Pulmonary artery endothelial cell (primary cell): ENCODE measurements around the gene ZBTB7C. TPM values are rescaled to one million over a fixed set of nuclear protein-coding genes. Genes with fewer than 3 reads are reported as not detected.

Source experiments
- DNase-seq: peaks from one replicate; pipeline ENCODE4 v3.0.0-alpha.2; 2011; ENCODE audit warnings: low read depth, low spot score
- total RNA-seq: library from RNA; depleted of rRNA; stranded (reverse); fragments of >200 nt; gene quantifications from 2 replicates; pipeline ENCODE4 v1.2.3, GENCODE V29; 2014

ZBTB7C gene
- total RNA-seq, 1 donor from 2014 or later: not detected

DNA sequence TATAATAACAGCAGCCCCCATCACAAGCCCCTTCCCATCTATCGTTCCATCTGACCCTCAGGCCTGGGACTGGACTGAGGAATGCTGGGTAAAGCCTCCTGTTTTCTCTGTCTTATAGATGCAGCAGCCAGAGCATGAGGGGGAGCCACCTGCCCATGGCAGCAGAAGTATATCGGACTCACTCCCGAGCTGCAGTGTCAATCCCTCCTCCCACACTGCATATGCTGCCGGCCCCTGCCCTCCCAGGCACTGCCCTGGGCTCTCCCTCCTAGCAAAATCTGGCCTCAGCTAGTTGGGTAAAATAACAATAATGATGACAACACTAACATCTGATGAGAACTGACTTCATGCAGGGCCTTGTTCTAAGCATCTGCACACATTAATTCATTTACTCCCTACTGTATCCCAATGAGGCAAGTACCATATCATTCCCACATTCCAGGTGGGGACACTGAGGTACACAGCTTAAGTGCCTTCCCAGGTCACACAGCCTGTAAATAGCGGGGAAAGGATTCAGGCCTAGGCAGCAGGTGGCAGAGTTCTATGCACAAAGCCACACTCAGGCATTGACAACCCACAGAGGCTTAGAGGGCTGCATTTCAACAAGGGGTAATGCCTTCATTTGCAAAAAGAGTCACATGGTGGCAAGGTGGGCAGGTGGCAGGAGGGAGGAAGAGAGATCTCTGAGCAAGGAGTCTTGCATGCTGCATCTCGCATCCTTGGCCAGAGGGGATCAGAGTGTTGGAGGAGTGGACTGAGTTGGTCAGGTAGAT is 190.0 kb downstream of the ZBTB7C start:
- no peak for DNase-seq

DNA sequence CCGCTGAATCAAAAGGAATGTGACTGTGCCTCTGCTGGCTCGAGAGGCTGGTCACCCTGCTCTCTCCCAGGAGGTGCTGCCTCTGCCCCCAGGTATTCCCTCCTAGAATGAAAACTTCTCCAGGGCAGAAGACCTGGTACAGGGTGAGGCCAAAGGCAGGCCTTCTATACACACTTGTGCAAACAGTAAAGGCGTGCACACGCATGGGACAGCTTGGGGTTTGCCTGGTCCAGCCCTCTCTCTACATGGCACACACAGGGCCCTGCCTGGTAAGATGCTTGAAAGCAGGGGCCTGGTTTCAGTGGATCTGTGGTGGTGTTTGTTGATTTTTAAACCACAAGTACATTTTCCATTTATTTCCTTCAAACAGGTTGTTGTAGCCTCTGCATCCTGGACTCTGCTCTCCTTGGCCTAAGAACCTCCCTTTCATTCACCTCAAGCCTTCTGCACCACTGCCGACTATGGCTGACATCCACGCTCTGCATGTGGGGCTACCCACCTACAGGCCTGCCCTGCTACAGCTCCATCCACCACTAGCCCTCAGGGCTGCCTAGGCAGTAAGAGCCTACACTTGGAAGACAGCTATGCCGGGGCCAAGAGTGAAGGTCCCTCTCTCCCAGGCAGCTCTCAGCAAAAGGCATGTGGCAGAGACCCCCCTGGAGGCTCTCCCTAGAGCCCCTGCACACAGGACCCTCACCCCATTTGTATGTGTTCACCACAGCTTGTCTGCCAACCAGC is 190.7 kb downstream of the ZBTB7C start:
- no peak for DNase-seq

DNA sequence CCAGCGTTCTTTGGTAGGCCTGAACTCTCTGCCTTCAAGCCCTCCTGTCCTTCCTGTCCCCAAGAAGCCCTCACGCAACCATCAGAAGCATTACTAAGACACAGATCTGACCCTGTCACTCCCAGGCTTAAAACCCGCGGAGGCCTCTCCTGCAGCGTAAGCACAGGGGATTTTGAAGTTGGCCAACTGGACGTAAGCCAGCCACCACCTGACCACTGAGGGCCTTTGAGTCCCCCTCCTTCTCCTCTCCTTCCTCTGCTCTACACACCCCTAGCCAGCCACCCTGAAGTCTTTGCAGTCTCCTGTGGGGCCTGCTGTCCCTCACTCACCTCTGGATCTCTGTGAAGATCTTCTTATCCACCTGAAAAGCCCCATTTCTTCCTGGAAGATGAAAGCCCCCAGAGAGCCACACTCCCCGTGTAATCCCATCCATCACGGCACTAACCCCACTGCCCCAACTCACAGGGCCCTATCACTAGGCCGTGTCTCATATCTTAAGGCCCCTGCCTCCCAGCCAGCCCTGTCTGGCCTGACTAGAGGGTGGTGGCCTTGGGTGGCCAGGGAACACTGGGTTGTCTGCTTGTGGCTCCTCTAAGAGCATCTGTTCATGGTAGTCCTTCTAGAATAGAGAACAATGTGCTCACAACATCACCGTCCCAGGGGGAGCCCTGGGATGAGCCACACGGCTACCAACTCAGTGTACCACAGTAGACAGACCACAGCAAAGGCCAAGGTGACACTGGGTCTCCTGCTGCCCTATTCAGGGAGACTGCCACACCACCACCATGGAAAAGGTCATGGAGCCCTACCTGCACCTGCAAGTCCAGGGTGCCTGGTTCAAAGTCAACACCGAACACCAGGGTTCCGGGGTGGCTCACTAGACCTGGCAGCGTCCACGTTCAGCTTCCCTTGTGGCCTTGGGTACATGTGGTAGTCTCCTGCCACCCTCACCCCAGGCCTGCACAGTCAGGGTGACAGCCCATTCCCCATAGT is 191.6 kb downstream of the ZBTB7C start:
- DNase-seq: no peak

DNA sequence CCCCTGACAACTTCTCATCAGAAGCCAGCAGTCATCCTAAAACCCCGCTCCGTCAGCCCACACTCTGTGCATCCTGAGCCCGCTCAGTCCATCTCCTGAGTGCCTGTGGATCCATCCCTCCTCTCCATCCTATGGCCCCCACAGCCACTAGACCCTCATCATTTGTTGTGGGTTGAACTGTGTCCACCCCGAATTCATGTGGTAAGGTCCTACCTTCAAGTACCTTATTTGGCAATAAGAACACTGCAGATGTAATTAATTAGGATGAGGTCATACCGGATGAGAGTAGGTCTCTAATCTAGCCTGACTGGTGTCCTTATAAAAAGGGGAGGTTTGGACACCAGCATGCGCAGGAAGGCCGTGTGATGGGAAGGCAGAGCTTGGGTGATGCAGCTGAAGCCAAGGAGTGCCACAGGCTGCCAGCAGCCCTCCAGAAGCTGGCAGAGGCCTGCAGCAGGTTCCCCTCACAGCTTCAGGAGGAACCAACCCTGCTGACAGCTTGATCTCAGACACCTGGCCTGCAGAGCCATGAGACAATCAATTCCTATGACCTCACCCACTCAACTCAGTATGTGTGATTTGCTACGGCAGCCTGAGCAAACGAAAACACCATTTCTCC is 192.4 kb downstream of the ZBTB7C start:
- no peak for DNase-seq

DNA sequence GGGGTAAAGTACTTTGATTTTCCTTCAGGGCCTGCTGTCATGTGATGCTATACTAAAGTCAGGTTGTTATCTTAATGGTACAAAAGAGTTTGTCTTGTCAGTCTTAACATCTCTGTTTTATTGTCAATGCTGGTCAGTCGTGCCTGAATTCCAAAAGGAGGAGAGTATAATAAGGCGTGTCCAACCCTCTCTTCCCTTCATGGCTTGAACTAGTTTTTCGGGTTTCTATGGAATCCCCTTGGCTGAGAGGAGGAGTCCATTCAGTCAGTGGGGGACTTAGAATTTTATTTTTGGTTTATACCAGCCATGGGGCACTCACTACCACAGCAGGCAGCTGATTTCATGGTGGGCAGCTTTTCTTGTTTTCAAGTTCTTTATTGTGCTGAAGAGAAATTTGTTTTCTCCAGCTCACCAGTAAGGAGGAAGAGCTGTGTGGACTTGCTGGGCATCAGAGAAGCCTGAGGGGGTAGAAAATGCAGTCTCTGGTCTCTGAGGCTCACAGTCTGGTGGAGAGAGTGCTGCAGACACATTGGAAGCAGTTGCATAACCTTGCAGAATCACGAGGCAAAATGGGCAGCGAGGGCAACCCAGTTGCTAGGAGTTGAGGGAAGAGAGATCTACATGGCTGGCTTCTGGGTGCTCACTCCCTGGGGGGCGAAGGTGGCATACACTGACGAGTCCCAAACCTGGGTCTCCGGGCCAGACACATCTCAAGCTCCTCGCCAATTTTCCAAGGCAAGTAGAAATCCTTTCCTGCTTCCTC is 193.1 kb downstream of the ZBTB7C start:
- DNase-seq: no peak

DNA sequence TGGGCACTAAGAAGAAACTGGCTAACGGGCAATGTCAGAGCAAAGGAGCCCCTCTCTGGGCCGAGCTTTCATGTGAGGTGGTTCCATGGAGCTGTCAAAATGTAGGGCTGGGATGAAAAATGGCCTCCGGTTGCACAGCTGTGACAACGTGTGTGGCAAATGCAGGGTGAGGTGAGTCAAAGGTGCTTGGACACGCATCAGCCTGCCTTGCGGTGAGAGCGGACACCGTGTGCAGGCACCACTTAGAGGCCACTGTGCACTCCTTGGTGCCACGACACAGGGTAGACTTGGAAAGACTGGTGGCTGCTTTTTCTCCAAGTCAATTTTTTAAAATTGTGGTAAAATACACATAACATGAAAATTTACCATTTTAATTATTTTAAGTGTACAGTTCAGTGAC is 195.4 kb downstream of the ZBTB7C start:
- DNase-seq: no peak

DNA sequence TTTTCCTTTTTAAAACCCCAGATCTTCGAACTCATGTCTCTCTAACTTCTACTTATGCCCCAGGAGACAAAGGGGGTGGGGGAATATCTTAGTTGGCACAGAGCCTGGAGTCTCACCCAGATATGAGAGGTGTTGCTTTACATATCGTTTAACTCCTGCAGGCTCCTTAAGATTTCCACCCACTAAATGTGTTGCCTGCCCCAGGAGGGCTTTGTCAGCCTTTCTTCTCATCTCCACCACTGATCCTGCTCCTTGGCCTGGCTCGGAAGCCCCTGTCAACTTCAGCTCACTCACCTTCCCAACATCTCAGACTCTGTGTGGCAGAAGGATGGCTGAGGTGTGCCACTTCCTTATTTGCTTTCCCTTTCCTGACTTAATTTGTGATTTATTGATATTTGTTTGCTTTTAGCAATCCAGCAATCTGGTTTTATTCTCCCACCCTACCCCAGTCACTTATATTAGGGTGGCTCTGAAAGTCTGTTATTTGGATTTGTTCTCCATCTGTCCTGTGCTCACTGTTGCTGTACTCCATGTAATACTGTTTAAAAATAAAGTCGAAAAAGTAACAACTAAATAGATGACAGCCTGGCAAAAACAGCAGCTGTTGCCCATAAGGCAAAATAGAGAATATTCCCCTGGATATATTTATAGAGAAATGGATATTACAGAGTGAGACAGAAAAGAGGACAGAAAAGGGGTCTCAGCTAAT is 200.6 kb downstream of the ZBTB7C start:
- DNase-seq: no peak

DNA sequence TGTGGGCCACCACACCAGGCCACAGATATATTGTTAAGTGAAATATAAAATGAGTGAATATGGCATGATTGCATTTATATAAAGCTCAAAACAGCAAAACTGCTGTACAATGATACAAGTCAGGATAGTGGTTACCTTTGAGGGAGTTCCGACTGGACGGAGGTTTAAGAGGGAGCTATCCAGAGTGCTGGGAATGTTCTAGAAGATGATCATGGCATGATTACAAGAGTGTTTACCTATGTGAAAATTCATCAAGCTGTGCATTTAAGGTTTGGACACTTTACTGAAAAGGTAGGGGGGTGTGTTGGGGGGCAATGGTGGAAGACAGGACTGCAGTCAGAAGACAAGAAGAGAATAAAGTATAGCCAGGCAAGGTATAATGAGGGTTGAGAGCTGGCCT is 201.4 kb downstream of the ZBTB7C start:
- no peak for DNase-seq

DNA sequence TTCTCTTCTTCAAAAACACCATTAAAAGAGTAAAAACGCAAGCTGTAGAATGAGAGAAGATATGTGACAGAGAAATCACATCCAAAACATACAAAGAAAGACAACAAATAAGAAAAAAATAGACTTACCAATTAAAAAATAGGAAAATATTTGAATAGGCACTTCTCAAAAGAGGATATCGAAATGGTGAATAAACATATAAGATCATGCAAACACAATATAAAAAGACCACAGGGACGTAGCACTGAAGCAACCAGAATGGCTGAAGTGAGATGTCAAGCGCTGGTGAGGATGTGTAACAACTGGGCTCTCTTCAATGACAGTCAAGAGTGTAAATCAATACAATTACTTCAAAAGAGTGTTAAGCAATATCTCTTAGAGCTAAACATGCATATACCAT is 202.3 kb downstream of the ZBTB7C start:
- no peak for DNase-seq

DNA sequence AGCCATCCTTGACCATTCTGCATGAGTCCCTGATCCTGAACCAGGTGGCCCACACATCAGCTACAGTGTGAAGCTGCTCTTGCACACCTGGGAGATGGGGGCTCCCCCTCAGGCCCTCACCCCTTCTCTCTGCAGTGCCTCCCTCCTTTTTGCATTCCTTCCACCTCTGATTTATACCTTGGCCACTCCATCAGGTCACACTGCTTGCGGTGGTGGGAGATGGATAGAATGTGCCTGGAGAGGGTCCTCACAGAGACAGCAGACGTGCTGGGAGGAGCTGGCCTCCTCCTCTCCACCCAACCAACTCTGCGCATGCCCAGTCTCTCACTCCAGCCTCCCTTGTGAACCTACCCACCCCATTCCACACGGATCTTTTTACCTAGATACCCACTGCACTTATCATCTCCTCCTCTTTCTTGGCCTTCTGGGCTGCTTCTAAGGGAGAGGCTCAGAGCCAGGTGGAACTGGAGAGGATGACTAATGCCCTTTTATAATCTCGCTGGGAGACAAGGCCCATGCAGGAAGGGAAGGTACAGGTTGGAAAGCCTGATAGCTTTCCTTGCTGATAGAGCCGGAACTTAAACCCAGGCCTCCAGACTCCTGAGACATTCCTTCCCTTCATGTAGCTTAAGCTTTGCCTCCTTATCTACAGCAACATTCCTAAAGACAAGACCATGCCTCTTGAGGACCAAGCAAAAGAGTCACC is 205.1 kb downstream of the ZBTB7C start:
- DNase-seq: no peak

DNA sequence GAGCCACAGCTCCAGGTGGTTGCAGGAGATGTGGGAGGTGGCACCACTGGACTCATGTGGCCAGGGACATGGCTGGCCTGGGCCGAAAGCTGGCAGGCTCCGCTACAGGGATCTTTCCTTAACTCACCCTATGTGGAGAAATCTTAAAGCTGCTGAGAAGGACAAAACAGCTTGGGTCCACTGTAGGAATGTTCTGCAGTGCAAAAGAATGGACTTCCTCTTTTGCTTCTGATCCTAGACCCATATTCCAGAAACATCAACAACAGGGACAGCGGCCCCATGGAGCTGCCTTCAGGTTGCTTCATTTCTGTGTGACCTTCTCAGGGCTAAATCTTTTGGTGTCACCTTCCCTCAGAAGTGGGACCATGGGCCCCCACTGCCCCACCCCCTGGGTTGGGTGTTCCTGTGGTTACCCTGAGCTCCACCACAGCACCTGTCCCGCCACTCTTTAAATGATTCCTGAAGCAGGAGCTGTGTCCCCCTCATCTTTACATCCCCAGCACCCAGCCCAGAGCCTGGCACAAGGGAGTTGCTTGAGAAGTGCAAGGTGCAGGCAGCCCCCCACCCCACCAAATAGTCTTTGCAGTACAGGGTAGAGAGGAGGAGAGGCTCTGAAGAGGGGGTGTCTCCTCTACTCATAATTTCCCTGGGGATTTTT is 205.8 kb downstream of the ZBTB7C start:
- no peak for DNase-seq

DNA sequence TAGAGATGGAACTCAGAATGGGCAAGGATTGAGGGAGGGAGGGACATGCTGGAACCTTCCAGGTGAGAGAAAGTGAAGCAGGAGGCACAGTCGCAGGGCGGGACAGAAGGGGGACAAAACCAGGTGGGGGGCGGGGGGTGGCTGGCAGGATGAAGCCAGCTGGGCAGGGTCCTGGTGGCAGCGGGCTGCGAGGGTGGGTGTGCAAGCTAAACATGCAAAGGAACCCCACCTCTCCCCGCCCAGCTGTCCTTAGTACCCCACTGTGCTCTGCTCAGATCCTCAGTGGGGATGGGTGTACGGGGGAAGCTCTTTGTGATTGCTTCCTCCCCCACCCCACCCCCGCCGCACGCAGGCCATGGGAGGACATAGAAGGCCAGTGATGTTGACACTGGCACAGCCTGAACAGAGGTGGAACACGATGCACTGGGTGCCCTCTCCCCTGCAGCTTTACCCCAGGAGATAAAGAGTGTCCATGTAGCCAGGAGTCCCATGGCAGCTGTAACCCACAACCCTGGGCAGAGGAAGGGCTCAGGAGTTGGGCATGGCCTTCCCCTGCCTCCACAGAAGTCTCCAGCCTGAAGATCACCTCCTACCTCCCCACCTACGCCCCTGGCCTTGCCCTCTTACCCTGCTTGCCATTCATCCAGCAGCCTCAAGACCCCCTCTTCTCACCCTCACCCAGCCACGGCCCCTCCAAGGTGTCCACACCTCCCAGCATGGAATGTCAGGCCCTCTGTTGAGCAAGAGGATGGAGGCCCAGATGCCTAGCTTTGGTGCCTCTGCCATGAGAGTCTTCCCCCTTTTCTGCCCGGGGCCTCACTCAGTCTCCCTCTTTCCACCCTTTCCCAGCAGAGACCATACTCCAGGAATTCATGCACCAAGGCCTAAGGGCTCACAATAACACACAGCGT is 206.6 kb downstream of the ZBTB7C start:
- no peak for DNase-seq

DNA sequence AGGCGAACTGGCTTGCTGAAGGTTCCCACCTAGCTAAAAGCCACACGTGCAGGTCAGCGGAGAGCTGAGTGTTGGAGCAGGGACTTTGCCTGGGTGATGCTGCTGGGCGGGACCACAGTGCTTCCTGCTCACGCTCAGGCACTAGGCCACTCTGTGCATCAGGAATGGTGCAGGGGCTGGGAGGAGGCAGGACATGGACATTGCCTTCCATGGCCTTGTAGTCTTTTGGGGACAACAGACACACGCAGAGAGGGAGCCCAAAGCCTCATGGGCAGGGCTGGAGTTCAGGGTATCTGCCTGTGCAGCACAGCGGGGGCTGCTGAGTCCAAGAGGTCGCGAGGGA is 207.2 kb downstream of the ZBTB7C start:
- no peak for DNase-seq

DNA sequence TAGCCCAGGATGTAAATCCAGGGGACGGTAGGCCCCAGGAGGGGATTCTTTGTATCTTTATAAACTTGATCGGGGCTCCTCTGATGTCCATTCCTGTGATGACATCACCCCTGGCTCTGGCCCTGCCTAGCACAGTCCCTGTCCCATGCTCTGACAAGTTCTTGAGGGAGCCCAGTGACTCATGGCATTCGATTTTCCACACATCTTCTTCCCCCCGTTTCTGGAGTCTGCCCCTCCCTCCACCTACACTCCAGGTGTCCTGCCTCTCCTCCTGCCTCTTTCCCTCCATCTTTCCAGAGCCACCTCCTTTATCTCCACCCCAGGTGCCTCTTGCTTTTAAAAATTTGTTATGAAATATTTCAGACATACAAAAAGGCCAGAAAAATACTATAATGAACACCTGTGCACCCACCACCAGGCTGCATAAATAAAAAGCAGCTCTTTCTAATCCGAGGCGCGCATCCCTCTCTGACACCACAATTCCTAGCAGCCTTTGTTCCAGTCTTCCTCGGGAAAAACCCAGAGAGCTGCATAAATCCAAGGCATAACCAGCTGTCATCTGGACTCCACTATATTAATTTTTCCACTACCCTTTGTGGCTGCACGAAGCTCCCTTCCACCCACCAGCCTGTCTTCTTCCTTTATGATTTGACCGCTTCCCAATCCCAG is 207.7 kb downstream of the ZBTB7C start:
- DNase-seq: no peak

DNA sequence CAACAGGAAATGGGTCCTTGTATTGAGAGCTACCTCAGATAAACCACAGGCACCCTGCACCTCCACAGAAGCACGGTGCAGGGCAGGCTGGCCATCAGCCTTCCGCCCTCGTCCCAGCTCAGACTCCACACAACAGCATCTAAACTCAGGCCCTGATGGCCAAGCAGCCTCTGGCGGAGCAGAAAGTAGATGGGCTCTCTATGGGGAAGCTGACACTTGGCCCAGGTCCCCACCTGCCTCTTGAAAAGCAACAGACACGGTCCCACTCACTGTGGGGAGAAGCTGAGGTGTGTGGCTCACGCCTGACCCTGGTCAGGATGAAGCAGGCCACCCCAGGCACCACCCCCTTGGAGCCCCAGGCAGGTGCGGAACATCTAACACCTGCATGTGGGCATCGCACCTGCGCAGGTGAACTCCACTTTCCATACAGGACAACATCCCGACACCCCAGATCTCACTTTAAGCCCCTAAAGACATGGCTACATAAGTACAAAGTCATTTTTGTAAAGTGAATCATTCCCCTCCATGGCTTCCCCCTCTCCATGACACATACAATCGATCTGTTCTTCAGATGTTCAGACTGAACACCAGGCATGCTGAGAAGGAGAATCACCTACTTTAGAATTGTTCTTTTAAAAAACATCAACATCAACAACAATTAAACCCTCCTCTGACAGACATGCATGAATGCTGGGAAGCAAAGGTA is 208.4 kb downstream of the ZBTB7C start:
- DNase-seq: no peak

DNA sequence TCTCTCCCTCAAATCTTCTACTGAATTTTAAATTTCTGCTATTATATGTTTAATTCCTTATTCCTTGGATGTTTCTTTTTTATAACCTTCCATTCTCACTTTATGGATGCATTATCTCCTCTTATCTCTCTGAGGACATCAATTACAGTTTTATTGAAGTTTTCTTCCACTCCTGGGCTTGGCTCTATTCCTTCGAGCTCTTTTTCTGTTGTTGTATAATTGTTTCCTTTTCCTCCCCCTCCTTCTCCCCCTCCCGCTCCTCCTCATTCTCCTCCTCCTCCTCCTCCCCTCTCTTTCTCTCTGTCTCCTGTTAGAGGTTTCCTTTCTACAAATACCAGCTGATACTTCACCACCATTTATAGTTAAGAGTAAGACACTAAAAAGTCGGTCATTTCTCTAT is 209.8 kb downstream of the ZBTB7C start:
- DNase-seq: no peak

DNA sequence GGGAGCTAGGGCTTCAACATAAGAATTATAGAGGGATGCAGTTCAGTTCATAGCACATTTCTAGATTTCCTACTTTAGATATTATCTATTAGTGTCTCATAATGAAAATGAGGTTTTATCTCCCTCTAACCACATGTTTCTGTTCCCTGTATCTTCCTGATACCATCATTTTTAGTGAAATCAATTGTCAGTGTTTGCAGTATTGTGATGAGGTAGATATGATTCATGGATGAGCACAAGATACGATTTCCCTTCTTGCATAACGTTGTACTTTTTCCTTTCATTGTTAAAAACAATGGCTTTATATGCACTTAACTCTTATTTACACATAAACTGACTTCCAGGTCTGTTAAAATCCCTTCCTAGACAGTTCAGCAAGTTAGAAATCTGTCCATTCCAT is 211.4 kb downstream of the ZBTB7C start:
- DNase-seq: no peak
